Small intestine (tissue), 7 donors: ENCODE data around the gene KAZALD1. TPM values are rescaled to one million over a fixed set of nuclear protein-coding genes. Genes with fewer than 3 reads are reported as not detected.

Experiments used
- DNase-seq, 2 donors: peaks; one replicate each; pipeline versions ENCODE4 v3.0.0 to v3.0.0-alpha.2; 2013
- FAIRE-seq: peaks from 2 replicates; lab custom pipeline; 2012; peaks lifted over from hg19 to GRCh38; lab: Jason Lieb, UNC
- H3K27ac ChIP-seq, 3 donors: one replicate each; pipeline ENCODE4 v1.5.1; 2013; ENCODE audit warnings: low read length in 2 of 3, mild to moderate bottlenecking in 2 of 3, control low read depth in 1 of 3, inconsistent platforms in 1 of 3, low read depth in 1 of 3, moderate library complexity in 1 of 3
- H3K27me3 ChIP-seq, 3 donors: one replicate each; pipeline ENCODE4 v1.6.1; 2013; ENCODE audit warnings: low read length in 3 of 3, inconsistent platforms in 1 of 3; ENCODE audit not compliant: control insufficient read depth in 3 of 3, insufficient read depth in 3 of 3
- H3K36me3 ChIP-seq, 3 donors: one replicate each; pipeline ENCODE4 v1.6.1; 2013; ENCODE audit warnings: low read length in 3 of 3, inconsistent platforms in 1 of 3, low read depth in 1 of 3, mild to moderate bottlenecking in 1 of 3, moderate library complexity in 1 of 3; ENCODE audit not compliant: control insufficient read depth in 3 of 3, insufficient read depth in 2 of 3
- H3K4me1 ChIP-seq, 3 donors: one replicate each; pipeline ENCODE4 v1.6.1; 2013; ENCODE audit warnings: low read length in 2 of 3, inconsistent platforms in 1 of 3, low read depth in 1 of 3, mild to moderate bottlenecking in 1 of 3, moderate library complexity in 1 of 3; ENCODE audit not compliant: control insufficient read depth in 3 of 3, insufficient read depth in 2 of 3
- H3K4me3 ChIP-seq, 3 donors: one replicate each; pipeline ENCODE4 v1.5.1; 2013; ENCODE audit warnings: low read length in 3 of 3, control low read depth in 1 of 3, inconsistent platforms in 1 of 3, low read depth in 1 of 3, mild to moderate bottlenecking in 1 of 3, moderate library complexity in 1 of 3
- H3K9me3 ChIP-seq, 2 donors: one replicate each; pipeline ENCODE4 v1.6.1; 2013; ENCODE audit warnings: low read depth in 1 of 2, low read length in 1 of 2; ENCODE audit not compliant: control insufficient read depth in 2 of 2, insufficient read depth in 1 of 2
- WGBS, 3 donors: extraction: QIAGEN DNeasy Blood & Tissue Kit; methylation state at CpG; one replicate each; pipeline ENCODE4 v1.1.7; 2013; 5-methylcytosine and 5-hydroxymethylcytosine counted together
- polyA plus RNA-seq, 4 donors: library from polyadenylated mRNA; stranded (reverse) in 3 of 4; unstranded in 1 of 4; fragments of 200-250 nt in 3 of 4; fragments of 120-200 nt in 1 of 4; gene quantifications; one replicate each; pipeline versions ENCODE4 v1.2.1 to v1.2.3, GENCODE V29; 2013
- donor health status: healthy with polysubstance abuse.
- donor health status: control.
- donor health status: control.
- donor health status: Bipolar disorder and iron deficiency.
- donor health status: healthy.

Gene KAZALD1
- polyA plus RNA-seq, 4 donors, result 8.1 to 76.0 (median 33.1) TPM

DNA sequence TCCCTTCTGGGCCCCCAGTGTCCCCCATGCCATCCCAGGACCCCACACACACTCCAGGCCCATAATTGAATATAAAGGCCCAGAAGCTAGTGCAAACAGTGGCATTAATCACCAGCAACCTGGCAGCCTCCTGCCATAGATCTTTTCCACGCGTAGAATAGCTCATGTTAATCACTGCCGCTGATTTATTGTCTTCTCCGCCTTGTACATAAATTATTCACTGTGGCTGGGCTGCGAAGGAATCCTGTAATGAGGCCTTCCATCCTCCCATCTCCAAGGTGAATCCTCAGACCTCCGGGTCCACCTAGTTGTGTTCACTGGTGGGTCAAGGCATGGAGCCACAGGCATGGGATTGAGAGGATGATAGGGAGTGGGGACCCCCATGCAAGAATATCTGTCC, 33.2 kb downstream of the KAZALD1 start:
- FAIRE-seq, result no peak
- Histone ChIP-seq H3K9me3 (no peaks in the 10 kb centered on the region), H3K4me3 (no peak overlapping the region), H3K27ac (no peak overlapping the region), H3K27me3 (peaks cover 0 to 62% (median 23%) of the 10 kb centered on the region in 3 donors), H3K36me3 (no peaks in the 10 kb centered on the region), H3K4me1 (no peaks in the 10 kb centered on the region)
- 30 to 68% (median 52%) methylated on average over 6 of the region's 6 CpGs for WGBS, 3 donors
- no peak for DNase-seq

DNA sequence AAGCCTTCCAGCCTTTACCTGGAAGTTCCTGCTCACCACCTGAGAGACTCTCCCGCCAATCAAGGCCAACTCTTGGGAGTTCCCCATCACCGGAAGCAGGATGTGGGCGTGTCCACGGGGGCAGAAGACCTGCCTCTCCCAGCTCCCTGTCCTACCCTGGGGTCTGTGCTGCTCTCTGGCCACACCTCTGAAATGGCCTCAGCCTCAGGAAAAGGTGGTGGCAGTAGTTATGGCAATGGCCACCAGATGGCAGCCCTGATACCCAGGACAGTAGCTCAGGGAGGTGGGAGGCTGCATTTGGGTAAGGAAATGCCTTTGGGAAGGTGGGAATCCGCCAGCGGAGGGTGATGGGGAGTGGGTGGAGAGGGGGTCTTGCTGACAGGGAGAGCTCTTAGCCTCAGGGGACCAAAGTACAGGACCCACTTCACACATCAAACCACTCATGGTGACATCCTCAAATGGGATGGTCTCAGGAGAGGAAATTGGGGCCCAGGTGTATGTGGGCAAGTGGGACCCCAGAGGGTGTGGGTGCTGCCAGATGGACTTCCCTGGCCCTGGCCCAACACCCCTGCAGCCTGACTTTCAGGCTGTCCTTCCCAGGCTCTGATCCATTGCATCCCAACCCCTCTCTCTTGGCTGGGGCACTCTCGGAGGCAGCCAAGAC, 33.9 kb downstream of the KAZALD1 start:
- Histone ChIP-seq H3K36me3 (no peaks in the 10 kb centered on the region), H3K4me1 (no peaks in the 10 kb centered on the region), H3K4me3 (no peak overlapping the region), H3K27ac (no peak overlapping the region), H3K9me3 (no peaks in the 10 kb centered on the region), H3K27me3 (peaks cover 0 to 68% (median 28%) of the 10 kb centered on the region in 3 donors)
- FAIRE-seq (no peak), DNase-seq (peak; percentile 81 to 85)
- 13 to 21% (median 14%) methylated on average over 7 of the region's 7 CpGs for WGBS, 3 donors

DNA sequence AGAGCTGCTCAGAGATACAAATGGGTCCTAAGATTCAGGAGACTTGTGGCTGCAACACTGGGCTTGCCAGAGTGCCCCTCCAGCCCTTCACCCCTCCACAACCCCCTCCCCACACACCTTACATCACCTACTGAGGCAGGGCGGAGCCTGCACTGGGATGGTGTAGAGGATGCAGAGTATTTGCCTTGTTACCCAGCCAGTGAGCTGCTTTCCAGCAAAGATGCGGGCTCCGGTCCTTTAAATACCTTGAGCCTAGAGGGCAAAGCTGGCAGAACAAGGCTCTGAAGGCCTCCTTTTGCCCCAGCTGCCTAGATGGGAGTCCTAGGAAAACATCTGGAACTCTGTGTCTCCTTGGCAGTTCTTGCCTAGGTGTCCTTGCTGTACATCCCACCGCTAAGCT, 34.6 kb downstream of the KAZALD1 start:
- no peak for FAIRE-seq

DNA sequence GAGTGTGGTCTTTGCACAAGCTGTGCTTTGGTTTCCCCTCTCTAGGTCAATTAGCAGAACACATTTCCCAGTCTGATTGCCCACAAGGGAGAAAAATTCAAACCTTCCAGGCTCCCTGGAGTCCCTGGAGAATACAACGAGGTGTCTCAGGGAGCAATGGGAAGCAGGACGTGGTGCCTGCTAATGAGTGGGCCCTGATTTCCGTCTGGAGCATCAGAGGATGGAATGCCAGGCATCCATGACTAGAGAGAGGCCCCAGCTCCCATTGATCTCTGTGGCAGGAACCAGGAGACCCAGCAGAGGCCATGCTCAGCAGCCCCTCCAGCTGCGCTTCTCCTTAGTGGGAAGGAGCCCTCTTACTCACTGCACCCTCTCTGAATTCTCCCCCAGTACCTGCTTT, 36.1 kb downstream of the KAZALD1 start:
- FAIRE-seq (no peak), DNase-seq (no peak)
- no peaks in the 10 kb centered on the region for H3K36me3 ChIP-seq
- no peak overlapping the region for H3K27ac ChIP-seq
- no peaks in the 10 kb centered on the region for H3K9me3 ChIP-seq
- H3K4me1 ChIP-seq, result no peaks in the 10 kb centered on the region
- H3K4me3 ChIP-seq, result no peak overlapping the region
- peaks cover 0 to 64% (median 24%) of the 10 kb centered on the region in 3 donors for H3K27me3 ChIP-seq
- WGBS, 3 donors, result 49 to 67% (median 50%) methylated on average over 4 of the region's 4 CpGs

More for the DNA sequence above, 34.6 kb downstream of the KAZALD1 start:
- Histone ChIP-seq H3K27ac (no peak overlapping the region), H3K4me1 (no peaks in the 10 kb centered on the region), H3K9me3 (no peaks in the 10 kb centered on the region), H3K36me3 (no peaks in the 10 kb centered on the region), H3K27me3 (peaks cover 0 to 64% (median 28%) of the 10 kb centered on the region in 3 donors), H3K4me3 (no peak overlapping the region)
- DNase-seq, result no peak
- WGBS, 3 donors, result 85 to 90% (median 88%) methylated on average over 4 of the region's 4 CpGs

DNA sequence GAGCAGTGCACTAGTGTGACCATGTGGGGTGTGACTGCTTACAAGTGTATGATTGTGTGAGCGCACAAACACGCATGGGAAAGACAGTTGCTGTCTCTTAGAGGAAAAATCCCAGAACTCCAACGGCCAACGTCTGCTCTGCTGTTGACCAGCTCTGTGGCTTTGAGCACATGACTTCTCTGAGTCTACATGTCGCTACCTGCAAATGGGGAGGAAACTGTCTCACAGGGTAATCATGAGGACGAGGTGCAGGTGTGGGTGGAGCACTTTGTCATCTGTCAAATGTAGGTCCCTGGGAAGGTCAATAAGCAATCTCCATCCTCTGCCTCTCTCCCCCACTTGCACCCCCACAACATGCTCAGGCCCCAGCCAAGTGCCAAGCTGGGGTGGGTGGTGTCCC, 38.1 kb downstream of the KAZALD1 start:
- no peak overlapping the region for H3K27ac ChIP-seq
- H3K9me3 ChIP-seq, result no peaks in the 10 kb centered on the region
- H3K36me3 ChIP-seq, result no peaks in the 10 kb centered on the region
- no peak for FAIRE-seq
- H3K4me3 ChIP-seq, result no peak overlapping the region
- DNase-seq, result no peak
- 50 to 63% (median 58%) methylated on average over 6 of the region's 6 CpGs for WGBS, 3 donors
- no peaks in the 10 kb centered on the region for H3K4me1 ChIP-seq
- H3K27me3 ChIP-seq, result peaks cover 0 to 59% (median 18%) of the 10 kb centered on the region in 3 donors

DNA sequence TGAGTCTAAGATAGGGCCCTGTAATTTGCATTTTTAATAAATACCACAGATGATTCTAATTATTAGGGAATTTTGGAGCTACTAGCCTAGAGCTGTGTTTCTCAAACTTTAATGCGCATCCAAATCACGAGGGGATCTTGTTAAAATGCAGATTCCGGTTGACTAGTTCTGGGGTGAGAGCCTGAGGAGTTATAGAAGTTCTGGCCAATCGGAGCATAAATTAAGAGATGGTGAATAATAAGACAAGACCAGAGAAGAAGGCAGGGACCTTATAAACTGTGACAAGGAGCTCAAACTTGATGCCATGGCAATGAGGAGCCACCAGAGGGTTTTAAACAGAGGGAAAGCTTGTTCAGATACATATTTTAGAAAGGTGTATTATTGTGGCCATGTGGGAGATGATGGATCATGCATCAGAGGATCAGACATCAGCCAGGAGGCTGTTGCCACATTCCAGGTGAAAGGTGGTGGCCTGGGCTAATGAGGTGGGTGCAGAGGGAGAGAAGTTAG, 39.6 kb downstream of the KAZALD1 start:
- Histone ChIP-seq H3K4me3 (no peak overlapping the region), H3K9me3 (no peaks in the 10 kb centered on the region), H3K27me3 (peaks cover 0 to 55% (median 18%) of the 10 kb centered on the region in 3 donors), H3K27ac (no peak overlapping the region), H3K4me1 (no peaks in the 10 kb centered on the region), H3K36me3 (no peaks in the 10 kb centered on the region)
- WGBS, 3 donors, result 75 to 79% (median 77%) methylated on average over 4 of the region's 4 CpGs
- no peak for FAIRE-seq
- DNase-seq, result no peak

DNA sequence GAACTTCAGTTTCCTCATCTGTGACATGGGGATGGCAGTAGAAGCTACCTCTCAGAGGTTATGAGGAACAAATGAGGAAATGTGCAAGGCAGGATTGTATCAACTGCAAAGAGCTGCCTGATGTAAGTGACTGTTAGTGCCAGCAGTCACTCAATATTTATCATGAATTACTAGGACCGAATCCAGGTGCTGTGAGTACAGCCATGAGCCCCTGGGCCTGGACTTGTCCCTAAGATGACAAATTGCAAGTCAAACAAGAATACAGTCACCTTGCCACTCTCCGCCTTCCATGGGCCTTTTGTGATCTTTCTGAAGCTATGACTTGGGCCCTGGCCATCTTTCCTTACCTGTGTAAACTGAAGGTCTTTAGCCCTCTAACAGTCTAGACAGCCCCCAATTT, 41.6 kb downstream of the KAZALD1 start:
- DNase-seq (no peak), FAIRE-seq (no peak)
- Histone ChIP-seq H3K9me3 (no peaks in the 10 kb centered on the region), H3K27ac (no peak overlapping the region), H3K4me3 (no peak overlapping the region), H3K4me1 (no peaks in the 10 kb centered on the region), H3K27me3 (peaks cover 0 to 53% (median 18%) of the 10 kb centered on the region in 3 donors), H3K36me3 (no peaks in the 10 kb centered on the region)
- WGBS, 3 donors, result 53 to 74% (median 57%) methylated on average over 2 of the region's 2 CpGs

DNA sequence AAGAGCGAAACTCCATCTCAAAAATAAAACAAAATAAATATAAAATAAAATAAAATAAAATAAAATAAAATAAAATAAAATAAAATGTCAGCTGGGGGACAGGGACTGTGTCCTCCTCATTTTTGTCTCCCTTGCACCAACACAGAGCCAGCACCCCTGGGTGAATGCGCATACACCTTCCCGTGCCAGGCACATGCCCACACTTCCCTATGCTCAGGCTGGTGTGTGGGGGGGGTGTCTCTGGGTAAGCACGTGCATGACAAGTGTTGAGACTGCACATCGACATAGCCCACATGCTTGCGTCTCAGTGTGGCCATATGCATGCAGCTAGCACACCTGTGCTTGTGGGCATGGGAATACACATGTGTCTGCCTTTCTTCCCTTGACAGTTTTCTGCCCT, 44.6 kb downstream of the KAZALD1 start:
- no peak for FAIRE-seq
- 72 to 82% (median 73%) methylated on average over 6 of the region's 6 CpGs for WGBS, 3 donors
- no peak overlapping the region for H3K27ac ChIP-seq

More for the DNA sequence above, 44.6 kb downstream of the KAZALD1 start:
- Histone ChIP-seq H3K36me3 (no peaks in the 10 kb centered on the region), H3K27me3 (peaks cover 0 to 37% (median 5%) of the 10 kb centered on the region in 3 donors), H3K9me3 (no peaks in the 10 kb centered on the region), H3K4me1 (no peaks in the 10 kb centered on the region), H3K4me3 (no peak overlapping the region)
- DNase-seq, result no peak
